ENCODE data around the gene LRPAP1. TPM values are rescaled to one million over a fixed set of nuclear protein-coding genes. Genes with fewer than 3 reads are reported as not detected.

LRPAP1 gene
- total and polyA plus RNA-seq, 2 donors, result 52.5 to 67.7 TPM

DNA sequence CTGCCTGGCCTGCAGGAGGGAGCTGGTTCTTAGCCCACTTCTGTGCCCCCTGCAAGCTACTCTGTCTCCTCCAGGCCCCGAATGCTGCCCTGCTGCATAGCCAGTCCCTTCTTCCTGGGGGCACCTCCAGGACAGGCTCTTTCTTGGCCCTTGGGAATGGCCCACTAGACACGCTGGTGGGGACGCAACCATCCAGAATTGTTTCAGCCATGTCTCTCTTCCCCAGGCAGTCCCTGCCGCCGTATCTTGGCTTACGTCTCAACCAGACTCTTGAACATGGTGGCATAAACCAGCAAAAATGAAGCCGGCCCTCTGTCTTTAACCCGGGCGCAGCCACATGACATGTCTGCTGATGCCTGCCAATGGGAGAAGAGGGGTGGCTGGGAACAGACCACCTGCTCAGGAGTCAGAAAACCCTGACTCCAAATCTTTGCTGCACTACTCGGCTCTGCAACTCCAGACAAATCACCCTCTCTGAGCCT, 9.0 kb downstream of the LRPAP1 start:
- Histone ChIP-seq H3K9me3 (ENCODE audit: control insufficient read depth in 2 of 2, insufficient read depth in 1 of 2, low read length in 1 of 2) (no peaks in the 10 kb centered on the region), H3K27ac (ENCODE audit: low read depth in 1 of 2, low read length in 1 of 2) (no peak overlapping the region), H3K4me3 (ENCODE audit: low read length in 2 of 2) (no peak overlapping the region), H3K36me3 (ENCODE audit: control insufficient read depth in 2 of 2, insufficient read depth in 2 of 2, low read length in 1 of 2) (peaks cover 51 to 77% of the 10 kb centered on the region in 2 donors), H3K27me3 (ENCODE audit: control insufficient read depth in 2 of 2, insufficient read depth in 1 of 2, low read length in 1 of 2) (no peaks in the 10 kb centered on the region), H3K4me1 (ENCODE audit: control insufficient read depth in 2 of 2, insufficient read depth in 2 of 2, low read length in 2 of 2) (no peaks in the 10 kb centered on the region)
- 98% methylated on average over 10 of the region's 10 CpGs for WGBS
- no peak for DNase-seq (ENCODE audit: low read depth in 6 of 9, low spot score in 9 of 9)

DNA sequence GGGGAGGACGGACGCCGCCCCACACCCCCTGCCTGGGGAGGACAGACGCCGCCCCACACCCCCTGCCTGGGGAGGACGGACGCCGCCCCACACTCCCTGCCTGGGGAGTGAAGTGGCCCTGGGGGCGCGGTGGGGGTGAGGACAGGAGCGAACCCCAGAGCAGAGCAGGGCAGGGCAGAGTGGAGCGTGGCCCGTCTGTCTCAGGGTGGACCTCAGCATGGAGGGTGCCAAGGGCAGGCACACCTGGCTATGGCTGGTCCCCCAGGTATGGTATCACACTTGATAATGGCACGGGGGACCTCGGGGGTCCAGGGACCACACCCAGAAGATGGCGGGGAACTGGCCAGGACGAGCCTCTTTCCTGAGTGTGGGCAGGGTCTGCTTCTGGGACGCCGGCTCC, 9.6 kb downstream of the LRPAP1 start:
- DNase-seq (ENCODE audit: low read depth in 6 of 9, low spot score in 9 of 9), result no peak
- 97% methylated on average over 19 of the region's 19 CpGs for WGBS
- Histone ChIP-seq H3K9me3 (ENCODE audit: control insufficient read depth in 2 of 2, insufficient read depth in 1 of 2, low read length in 1 of 2) (no peaks in the 10 kb centered on the region), H3K27me3 (ENCODE audit: control insufficient read depth in 2 of 2, insufficient read depth in 1 of 2, low read length in 1 of 2) (no peaks in the 10 kb centered on the region), H3K4me3 (ENCODE audit: low read length in 2 of 2) (no peak overlapping the region), H3K36me3 (ENCODE audit: control insufficient read depth in 2 of 2, insufficient read depth in 2 of 2, low read length in 1 of 2) (peaks cover 48 to 81% of the 10 kb centered on the region in 2 donors), H3K4me1 (ENCODE audit: control insufficient read depth in 2 of 2, insufficient read depth in 2 of 2, low read length in 2 of 2) (no peaks in the 10 kb centered on the region), H3K27ac (ENCODE audit: low read depth in 1 of 2, low read length in 1 of 2) (no peak overlapping the region)

GRCh38 chr4:3522326-3522640, 9.9 kb downstream of the LRPAP1 start:
- Histone ChIP-seq H3K27ac (ENCODE audit: low read depth in 1 of 2, low read length in 1 of 2) (no peak overlapping the region), H3K9me3 (ENCODE audit: control insufficient read depth in 2 of 2, insufficient read depth in 1 of 2, low read length in 1 of 2) (no peaks in the 10 kb centered on the region), H3K4me1 (ENCODE audit: control insufficient read depth in 2 of 2, insufficient read depth in 2 of 2, low read length in 2 of 2) (no peaks in the 10 kb centered on the region), H3K4me3 (ENCODE audit: low read length in 2 of 2) (no peak overlapping the region), H3K36me3 (ENCODE audit: control insufficient read depth in 2 of 2, insufficient read depth in 2 of 2, low read length in 1 of 2) (peaks cover 52 to 84% of the 10 kb centered on the region in 2 donors), H3K27me3 (ENCODE audit: control insufficient read depth in 2 of 2, insufficient read depth in 1 of 2, low read length in 1 of 2) (no peaks in the 10 kb centered on the region)
- 95% methylated on average over 15 of the region's 15 CpGs for WGBS
- no peak for DNase-seq (ENCODE audit: low read depth in 6 of 9, low spot score in 9 of 9)

- no peak for DNase-seq (ENCODE audit: low read depth in 6 of 9, low spot score in 9 of 9)
- no peak overlapping the region for H3K27ac ChIP-seq (ENCODE audit: low read depth in 1 of 2, low read length in 1 of 2)
- H3K36me3 ChIP-seq (ENCODE audit: control insufficient read depth in 2 of 2, insufficient read depth in 2 of 2, low read length in 1 of 2), result peaks cover 57 to 89% of the 10 kb centered on the region in 2 donors
- H3K4me1 ChIP-seq (ENCODE audit: control insufficient read depth in 2 of 2, insufficient read depth in 2 of 2, low read length in 2 of 2), result no peaks in the 10 kb centered on the region
- no peak overlapping the region for H3K4me3 ChIP-seq (ENCODE audit: low read length in 2 of 2)
- H3K27me3 ChIP-seq (ENCODE audit: control insufficient read depth in 2 of 2, insufficient read depth in 1 of 2, low read length in 1 of 2), result no peaks in the 10 kb centered on the region
- H3K9me3 ChIP-seq (ENCODE audit: control insufficient read depth in 2 of 2, insufficient read depth in 1 of 2, low read length in 1 of 2), result no peaks in the 10 kb centered on the region
- 98% methylated on average over 16 of the region's 16 CpGs for WGBS
Observed at GRCh38 chr4:3521621-3522325, 10.4 kb downstream of the LRPAP1 start.

GRCh38 chr4:3520796-3521600, 11.2 kb downstream of the LRPAP1 start:
- DNase-seq (ENCODE audit: low read depth in 6 of 9, low spot score in 9 of 9), result no peak
- no peaks in the 10 kb centered on the region for H3K9me3 ChIP-seq (ENCODE audit: control insufficient read depth in 2 of 2, insufficient read depth in 1 of 2, low read length in 1 of 2)
- 97% methylated on average over 31 of the region's 31 CpGs for WGBS
- H3K27me3 ChIP-seq (ENCODE audit: control insufficient read depth in 2 of 2, insufficient read depth in 1 of 2, low read length in 1 of 2), result no peaks in the 10 kb centered on the region
- H3K36me3 ChIP-seq (ENCODE audit: control insufficient read depth in 2 of 2, insufficient read depth in 2 of 2, low read length in 1 of 2), result peaks cover 65 to 97% of the 10 kb centered on the region in 2 donors
- no peaks in the 10 kb centered on the region for H3K4me1 ChIP-seq (ENCODE audit: control insufficient read depth in 2 of 2, insufficient read depth in 2 of 2, low read length in 2 of 2)
- no peak overlapping the region for H3K27ac ChIP-seq (ENCODE audit: low read depth in 1 of 2, low read length in 1 of 2)
- no peak overlapping the region for H3K4me3 ChIP-seq (ENCODE audit: low read length in 2 of 2)

DNA sequence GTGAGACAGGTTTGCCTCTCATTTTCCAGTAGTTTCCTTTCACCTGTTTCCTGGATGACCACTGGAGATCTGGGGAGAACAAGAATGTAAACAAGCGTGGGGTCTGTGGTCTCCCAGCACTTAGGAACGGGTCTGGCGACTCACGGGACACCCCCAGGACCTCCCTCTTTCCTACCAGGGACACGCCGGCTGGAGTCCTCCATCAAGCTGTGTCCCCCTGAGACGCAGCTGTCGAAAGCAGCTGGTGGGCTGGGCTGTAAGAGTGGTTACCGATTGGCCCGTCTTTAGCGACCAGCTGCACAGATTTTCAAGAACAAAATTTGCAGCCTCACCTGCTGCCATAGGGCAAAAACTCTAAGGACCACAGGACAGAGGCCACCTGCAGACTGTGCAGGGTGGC, 11.9 kb downstream of the LRPAP1 start:
- Histone ChIP-seq H3K27me3 (ENCODE audit: control insufficient read depth in 2 of 2, insufficient read depth in 1 of 2, low read length in 1 of 2) (no peaks in the 10 kb centered on the region), H3K27ac (ENCODE audit: low read depth in 1 of 2, low read length in 1 of 2) (no peak overlapping the region), H3K9me3 (ENCODE audit: control insufficient read depth in 2 of 2, insufficient read depth in 1 of 2, low read length in 1 of 2) (no peaks in the 10 kb centered on the region), H3K36me3 (ENCODE audit: control insufficient read depth in 2 of 2, insufficient read depth in 2 of 2, low read length in 1 of 2) (peaks cover 70 to 100% of the 10 kb centered on the region in 2 donors), H3K4me3 (ENCODE audit: low read length in 2 of 2) (no peak overlapping the region), H3K4me1 (ENCODE audit: control insufficient read depth in 2 of 2, insufficient read depth in 2 of 2, low read length in 2 of 2) (no peaks in the 10 kb centered on the region)
- DNase-seq (ENCODE audit: low read depth in 6 of 9, low spot score in 9 of 9), result no peak
- WGBS, result 97% methylated on average over 11 of the region's 11 CpGs

- WGBS, result 97% methylated on average over 23 of the region's 23 CpGs
- Histone ChIP-seq H3K4me3 (ENCODE audit: low read length in 2 of 2) (no peak overlapping the region), H3K27me3 (ENCODE audit: control insufficient read depth in 2 of 2, insufficient read depth in 1 of 2, low read length in 1 of 2) (no peaks in the 10 kb centered on the region), H3K9me3 (ENCODE audit: control insufficient read depth in 2 of 2, insufficient read depth in 1 of 2, low read length in 1 of 2) (no peaks in the 10 kb centered on the region), H3K36me3 (ENCODE audit: control insufficient read depth in 2 of 2, insufficient read depth in 2 of 2, low read length in 1 of 2) (peaks cover 73 to 100% of the 10 kb centered on the region in 2 donors), H3K4me1 (ENCODE audit: control insufficient read depth in 2 of 2, insufficient read depth in 2 of 2, low read length in 2 of 2) (no peaks in the 10 kb centered on the region), H3K27ac (ENCODE audit: low read depth in 1 of 2, low read length in 1 of 2) (no peak overlapping the region)
- DNase-seq (ENCODE audit: low read depth in 6 of 9, low spot score in 9 of 9), result no peak
Observed at GRCh38 chr4:3519468-3520264, 12.6 kb downstream of the LRPAP1 start.

GRCh38 chr4:3518941-3519340, 13.3 kb downstream of the LRPAP1 start:
- WGBS, result 98% methylated on average over 18 of the region's 18 CpGs
- Histone ChIP-seq H3K4me1 (ENCODE audit: control insufficient read depth in 2 of 2, insufficient read depth in 2 of 2, low read length in 2 of 2) (no peaks in the 10 kb centered on the region), H3K27ac (ENCODE audit: low read depth in 1 of 2, low read length in 1 of 2) (no peak overlapping the region), H3K27me3 (ENCODE audit: control insufficient read depth in 2 of 2, insufficient read depth in 1 of 2, low read length in 1 of 2) (no peaks in the 10 kb centered on the region), H3K9me3 (ENCODE audit: control insufficient read depth in 2 of 2, insufficient read depth in 1 of 2, low read length in 1 of 2) (no peaks in the 10 kb centered on the region), H3K4me3 (ENCODE audit: low read length in 2 of 2) (no peak overlapping the region), H3K36me3 (ENCODE audit: control insufficient read depth in 2 of 2, insufficient read depth in 2 of 2, low read length in 1 of 2) (peaks cover 74 to 100% of the 10 kb centered on the region in 2 donors)
- no peak for DNase-seq (ENCODE audit: low read depth in 6 of 9, low spot score in 9 of 9)

- no peak for DNase-seq (ENCODE audit: low read depth in 6 of 9, low spot score in 9 of 9)
- no peaks in the 10 kb centered on the region for H3K9me3 ChIP-seq (ENCODE audit: control insufficient read depth in 2 of 2, insufficient read depth in 1 of 2, low read length in 1 of 2)
- H3K27ac ChIP-seq (ENCODE audit: low read depth in 1 of 2, low read length in 1 of 2), result no peak overlapping the region
- no peak overlapping the region for H3K4me3 ChIP-seq (ENCODE audit: low read length in 2 of 2)
- WGBS, result 98% methylated on average over 11 of the region's 11 CpGs
- no peaks in the 10 kb centered on the region for H3K27me3 ChIP-seq (ENCODE audit: control insufficient read depth in 2 of 2, insufficient read depth in 1 of 2, low read length in 1 of 2)
- no peaks in the 10 kb centered on the region for H3K4me1 ChIP-seq (ENCODE audit: control insufficient read depth in 2 of 2, insufficient read depth in 2 of 2, low read length in 2 of 2)
- peaks cover 76 to 100% of the 10 kb centered on the region in 2 donors for H3K36me3 ChIP-seq (ENCODE audit: control insufficient read depth in 2 of 2, insufficient read depth in 2 of 2, low read length in 1 of 2)
Observed at GRCh38 chr4:3518511-3518880, 13.7 kb downstream of the LRPAP1 start.

All from thymus (tissue), 11 donors.